Lower lobe of right lung (tissue), 2 donors: Measurements from ENCODE around the gene CHKB. TPM values are rescaled to one million over a fixed set of nuclear protein-coding genes. Genes with fewer than 3 reads are reported as not detected.
A peak's percentile ranks its signal among the peaks of the same experiment; 100 is the strongest.

Source experiments
- ATAC-seq, 2 donors: fragments of 200-7000 bp; cut with Tn5 transposase; one replicate each; pipeline ENCODE4 v1.9.1; 2020 to 2022; ENCODE audit warnings: mild to moderate bottlenecking in 2 of 2, moderate library complexity in 2 of 2
- DNase-seq: peaks from one replicate; pipeline ENCODE4 v3.0.0-alpha.2; 2020
- H3K27ac ChIP-seq: fragments of 200-600 bp; one replicate; pipeline ENCODE4 v1.8.0; 2022
- H3K27me3 ChIP-seq: fragments of 200-600 bp; one replicate; pipeline ENCODE4 v1.8.0; 2022; ENCODE audit warnings: low read depth
- H3K36me3 ChIP-seq: fragments of 200-600 bp; one replicate; pipeline ENCODE4 v1.8.0; 2022; ENCODE audit warnings: mild to moderate bottlenecking
- H3K4me1 ChIP-seq: fragments of 200-600 bp; one replicate; pipeline ENCODE4 v1.8.0; 2022
- H3K4me3 ChIP-seq: fragments of 200-600 bp; one replicate; pipeline ENCODE4 v1.8.0; 2022; ENCODE audit warnings: mild to moderate bottlenecking
- H3K9me3 ChIP-seq: fragments of 200-600 bp; one replicate; pipeline ENCODE4 v1.8.0; 2022
- CTCF ChIP-seq: fragments of 200-600 bp; IDR thresholded peaks from one replicate; pipeline ENCODE4 v1.8.0; 2022; ENCODE audit warnings: antibody characterized with exemption, mild to moderate bottlenecking
- intact Hi-C: fragments of 100-400 bp; cut with DNase I; formaldehyde crosslinking; loops from one replicate; pipeline ENCODE4 v1.11.0; 2022
- total RNA-seq: library from RNA; stranded (reverse); fragmentation: NEBNext Ultra II Directional; extraction: Animal tissue kit (Norgen Biotek cat#: 25700); gene quantifications from one replicate; pipeline ENCODE4 v1.2.1, GENCODE V29; 2021
- donor health status: DM: no; HTN: yes; CAD: no; lungs with severe emphysema.

The CHKB gene
- total RNA-seq, 1 donor from 2014 or later, result 76.7 TPM

GRCh38 chr22:50584106-50585096, 1.8 kb upstream of the CHKB start:
- Histone ChIP-seq H3K4me3 (no peak overlapping the region), H3K27me3 (no peaks in the 10 kb centered on the region), H3K4me1 (peaks cover 18% of the 10 kb centered on the region), H3K36me3 (peaks cover 4% of the 10 kb centered on the region), H3K27ac (no peak overlapping the region), H3K9me3 (no peaks in the 10 kb centered on the region)
- no peak for ATAC-seq
- no peak for TF ChIP-seq CTCF
- intact Hi-C loops, result no loop called here
- DNase-seq, result peak; percentile 35

- intact Hi-C loops, result no loop called here
- peaks cover 18% of the 10 kb centered on the region for H3K4me1 ChIP-seq
Measured at GRCh38 chr22:50583294-50583861, 729 bp upstream of the CHKB start.

GRCh38 chr22:50581950-50582492, 628 bp downstream of the CHKB start:
- TF ChIP-seq CTCF, result no peak
- Histone ChIP-seq H3K27ac (peak overlapping the region; percentile 99), H3K9me3 (no peaks in the 10 kb centered on the region), H3K4me1 (peaks cover 18% of the 10 kb centered on the region), H3K36me3 (peaks cover 4% of the 10 kb centered on the region), H3K4me3 (peak overlapping the region; percentile 70), H3K27me3 (no peaks in the 10 kb centered on the region)
- DNase-seq (no peak), ATAC-seq (no peak)
- intact Hi-C loops, result no loop called here

More at GRCh38 chr22:50583294-50583861, 729 bp upstream of the CHKB start:
- DNase-seq (peak; percentile 29), ATAC-seq (peak; percentile 58 to 60)
- Histone ChIP-seq H3K4me3 (peak overlapping the region; percentile 70), H3K9me3 (no peaks in the 10 kb centered on the region), H3K36me3 (peaks cover 4% of the 10 kb centered on the region), H3K27ac (peak overlapping the region; percentile 99), H3K27me3 (no peaks in the 10 kb centered on the region)
- TF ChIP-seq CTCF, result no peak

GRCh38 chr22:50581031-50581949, 1.4 kb downstream of the CHKB start:
- intact Hi-C loops, result no loop called here
- TF ChIP-seq CTCF, result no peak
- H3K27me3 ChIP-seq, result no peaks in the 10 kb centered on the region
- peaks cover 4% of the 10 kb centered on the region for H3K36me3 ChIP-seq
- H3K9me3 ChIP-seq, result no peaks in the 10 kb centered on the region
- DNase-seq (peak; percentile 49), ATAC-seq (no peak)
- peak overlapping the region; percentile 99 for H3K27ac ChIP-seq
- H3K4me1 ChIP-seq, result peaks cover 18% of the 10 kb centered on the region
- H3K4me3 ChIP-seq, result peak overlapping the region; percentile 70

- ATAC-seq (no peak), DNase-seq (no peak)
- TF ChIP-seq CTCF, result no peak
- peaks cover 4% of the 10 kb centered on the region for H3K36me3 ChIP-seq
- H3K27me3 ChIP-seq, result no peaks in the 10 kb centered on the region
- no peak overlapping the region for H3K27ac ChIP-seq
- intact Hi-C loops, result no loop called here
- H3K4me3 ChIP-seq, result no peak overlapping the region
- peaks cover 18% of the 10 kb centered on the region for H3K4me1 ChIP-seq
- no peaks in the 10 kb centered on the region for H3K9me3 ChIP-seq
Measured at GRCh38 chr22:50579752-50580151, 2.9 kb downstream of the CHKB start.
